DOHH2 (cell line): ENCODE data around the gene CYP17A1.

Experiments used
- H3F3A ChIP-seq: fragments of 200-600 bp; sonication (generic), shearing (Covaris generic); 2 replicates; pipeline ENCODE4 v1.6.0; 2016; ENCODE audit warnings: antibody characterized with exemption, mild to moderate bottlenecking; ENCODE audit not compliant: control insufficient read depth, insufficient read depth
- H3K27ac ChIP-seq: fragments of 200-600 bp; sonication (generic); 2 replicates; pipeline ENCODE4 v1.5.1; 2014; ENCODE audit warnings: low read depth, mild to moderate bottlenecking, low read length, moderate library complexity
- H3K27me3 ChIP-seq: fragments of 200-600 bp; sonication (generic); 2 replicates; pipeline ENCODE4 v1.6.1; 2014; ENCODE audit warnings: mild to moderate bottlenecking, low read length, mixed read lengths; ENCODE audit not compliant: control insufficient read depth
- H3K36me3 ChIP-seq: fragments of 200-600 bp; sonication (generic); 2 replicates; pipeline ENCODE4 v1.6.1; 2014; ENCODE audit warnings: mild to moderate bottlenecking, low read length, moderate library complexity, mixed read lengths; ENCODE audit not compliant: control insufficient read depth
- H3K4me1 ChIP-seq: fragments of 200-600 bp; sonication (generic); 2 replicates; pipeline ENCODE4 v1.6.1; 2014; ENCODE audit warnings: mild to moderate bottlenecking, low read length, mixed read lengths; ENCODE audit not compliant: control insufficient read depth
- H3K4me2 ChIP-seq: fragments of 200-600 bp; sonication (generic); 2 replicates; pipeline ENCODE4 v1.6.0; 2014; ENCODE audit warnings: mild to moderate bottlenecking, low read length, moderate library complexity
- H3K4me3 ChIP-seq: fragments of 200-600 bp; sonication (generic); 2 replicates; pipeline ENCODE4 v1.5.1; 2014; ENCODE audit warnings: mild to moderate bottlenecking, low read length, mixed read lengths
- H3K79me2 ChIP-seq: fragments of 200-600 bp; sonication (generic); 2 replicates; pipeline ENCODE4 v1.6.1; 2014; ENCODE audit warnings: mild to moderate bottlenecking, low read length, mixed read lengths; ENCODE audit not compliant: control insufficient read depth
- H3K9me2 ChIP-seq: fragments of 200-600 bp; sonication (generic); replicated peaks from 2 replicates; pipeline ENCODE4 v1.6.1; 2014; ENCODE audit warnings: mild to moderate bottlenecking, low read length, mixed read lengths; ENCODE audit not compliant: control insufficient read depth
- H3K9me3 ChIP-seq: fragments of 200-600 bp; sonication (generic); 2 replicates; pipeline ENCODE4 v1.6.1; 2014; ENCODE audit warnings: antibody characterized with exemption, low read length, mixed read lengths; ENCODE audit not compliant: control insufficient read depth, insufficient read depth
- H4K20me1 ChIP-seq: fragments of 200-600 bp; sonication (generic); 2 replicates; pipeline ENCODE4 v1.6.0; 2014; ENCODE audit warnings: low read depth, mild to moderate bottlenecking, antibody characterized with exemption, low read length, moderate library complexity; ENCODE audit not compliant: control insufficient read depth, insufficient read depth
- EZH2phosphoT487 ChIP-seq: fragments of 200-600 bp; sonication (generic); IDR thresholded peaks from 2 replicates; pipeline ENCODE4 v1.6.1; 2017; ENCODE audit warnings: borderline replicate concordance, mild to moderate bottlenecking, antibody characterized with exemption, low read length, moderate library complexity, mixed read lengths
- TF ChIP-seq, protein P1 (sequence below): fragments of 200-600 bp; sonication (generic); IDR thresholded peaks from one replicate; pipeline ENCODE4 v1.5.1; 2014; ENCODE audit warnings: antibody characterized with exemption, mild to moderate bottlenecking, low read depth, low read length; ENCODE audit not compliant: poor library complexity, severe bottlenecking

Gene CYP17A1

DNA sequence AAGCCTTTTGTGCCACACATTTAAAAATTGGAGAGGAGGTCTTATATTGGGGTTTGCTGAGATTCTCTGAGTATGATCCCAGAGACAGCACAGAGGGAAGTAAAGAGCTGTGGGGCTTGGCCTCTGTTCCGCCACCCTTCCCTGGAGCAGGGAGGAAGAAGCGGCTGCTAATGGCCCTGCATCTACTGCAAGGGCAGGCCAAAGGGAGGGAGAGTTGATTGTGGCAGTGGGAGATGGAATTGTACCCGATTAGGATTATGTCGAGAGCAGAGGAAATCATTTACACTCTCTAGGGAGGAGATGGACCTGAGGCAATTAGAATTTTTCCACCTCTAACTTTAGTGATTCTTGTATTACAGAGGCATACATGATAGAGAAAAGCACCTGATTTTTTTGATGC lies 28.8 kb downstream of the CYP17A1 start:
- no peak overlapping the region for H3K4me2 ChIP-seq
- no peak overlapping the region for H3K4me3 ChIP-seq
- H4K20me1 ChIP-seq = no peaks in the 10 kb centered on the region
- no peaks in the 10 kb centered on the region for H3K4me1 ChIP-seq
- peaks cover 22% of the 10 kb centered on the region for H3K36me3 ChIP-seq
- no peak for TF ChIP-seq EZH2phosphoT487
- TF ChIP-seq, protein P1, sequence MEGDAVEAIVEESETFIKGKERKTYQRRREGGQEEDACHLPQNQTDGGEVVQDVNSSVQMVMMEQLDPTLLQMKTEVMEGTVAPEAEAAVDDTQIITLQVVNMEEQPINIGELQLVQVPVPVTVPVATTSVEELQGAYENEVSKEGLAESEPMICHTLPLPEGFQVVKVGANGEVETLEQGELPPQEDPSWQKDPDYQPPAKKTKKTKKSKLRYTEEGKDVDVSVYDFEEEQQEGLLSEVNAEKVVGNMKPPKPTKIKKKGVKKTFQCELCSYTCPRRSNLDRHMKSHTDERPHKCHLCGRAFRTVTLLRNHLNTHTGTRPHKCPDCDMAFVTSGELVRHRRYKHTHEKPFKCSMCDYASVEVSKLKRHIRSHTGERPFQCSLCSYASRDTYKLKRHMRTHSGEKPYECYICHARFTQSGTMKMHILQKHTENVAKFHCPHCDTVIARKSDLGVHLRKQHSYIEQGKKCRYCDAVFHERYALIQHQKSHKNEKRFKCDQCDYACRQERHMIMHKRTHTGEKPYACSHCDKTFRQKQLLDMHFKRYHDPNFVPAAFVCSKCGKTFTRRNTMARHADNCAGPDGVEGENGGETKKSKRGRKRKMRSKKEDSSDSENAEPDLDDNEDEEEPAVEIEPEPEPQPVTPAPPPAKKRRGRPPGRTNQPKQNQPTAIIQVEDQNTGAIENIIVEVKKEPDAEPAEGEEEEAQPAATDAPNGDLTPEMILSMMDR = no peak
- no peaks in the 10 kb centered on the region for H3F3A ChIP-seq
- H3K27me3 ChIP-seq = no peaks in the 10 kb centered on the region
- H3K9me3 ChIP-seq = no peaks in the 10 kb centered on the region
- H3K27ac ChIP-seq = no peak overlapping the region
- no peaks in the 10 kb centered on the region for H3K9me2 ChIP-seq
- no peaks in the 10 kb centered on the region for H3K79me2 ChIP-seq

DNA sequence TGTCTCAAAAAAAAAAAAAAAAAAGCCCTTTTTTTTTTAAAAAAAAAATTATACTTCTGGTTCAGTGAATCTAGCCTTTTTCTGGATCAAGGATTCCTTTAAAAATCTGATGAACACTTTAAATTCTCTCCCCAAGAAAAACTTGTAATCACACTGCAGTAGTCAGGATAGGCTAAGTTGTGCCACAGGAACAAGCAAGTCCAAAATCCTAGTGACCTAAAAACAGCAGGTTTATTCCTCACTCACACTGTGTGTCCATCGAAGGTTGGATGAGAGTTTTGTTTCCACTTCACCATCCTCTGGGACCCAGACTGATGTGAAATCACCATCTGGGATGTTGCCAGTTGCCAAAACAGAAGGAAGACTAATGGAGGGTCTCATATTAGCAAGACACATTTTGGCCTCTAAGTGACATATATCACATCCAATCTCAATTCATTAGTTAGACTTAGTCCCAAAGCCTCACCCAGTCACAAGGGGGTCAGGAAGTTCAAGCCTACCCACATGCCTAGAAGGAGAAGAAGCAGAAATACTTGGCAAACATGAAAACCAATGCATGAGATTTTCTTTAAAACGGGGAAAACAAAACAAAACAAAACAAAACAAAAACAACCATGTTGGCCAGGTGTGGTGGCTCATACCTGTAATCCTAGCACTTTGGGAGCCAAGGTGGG lies 32.7 kb downstream of the CYP17A1 start:
- Histone ChIP-seq H3K9me3 (no peaks in the 10 kb centered on the region), H3K4me1 (peaks cover 17% of the 10 kb centered on the region), H3K27ac (no peak overlapping the region), H3K36me3 (peaks cover 13% of the 10 kb centered on the region), H3F3A (peaks cover 3% of the 10 kb centered on the region; the same call in 1 of the 2 replicates), H3K4me3 (no peak overlapping the region), H3K79me2 (no peaks in the 10 kb centered on the region), H3K9me2 (no peaks in the 10 kb centered on the region), H4K20me1 (peaks cover 4% of the 10 kb centered on the region; the same call in 1 of the 2 replicates), H3K27me3 (no peaks in the 10 kb centered on the region), H3K4me2 (no peak overlapping the region)
- TF ChIP-seq EZH2phosphoT487 = no peak

DNA sequence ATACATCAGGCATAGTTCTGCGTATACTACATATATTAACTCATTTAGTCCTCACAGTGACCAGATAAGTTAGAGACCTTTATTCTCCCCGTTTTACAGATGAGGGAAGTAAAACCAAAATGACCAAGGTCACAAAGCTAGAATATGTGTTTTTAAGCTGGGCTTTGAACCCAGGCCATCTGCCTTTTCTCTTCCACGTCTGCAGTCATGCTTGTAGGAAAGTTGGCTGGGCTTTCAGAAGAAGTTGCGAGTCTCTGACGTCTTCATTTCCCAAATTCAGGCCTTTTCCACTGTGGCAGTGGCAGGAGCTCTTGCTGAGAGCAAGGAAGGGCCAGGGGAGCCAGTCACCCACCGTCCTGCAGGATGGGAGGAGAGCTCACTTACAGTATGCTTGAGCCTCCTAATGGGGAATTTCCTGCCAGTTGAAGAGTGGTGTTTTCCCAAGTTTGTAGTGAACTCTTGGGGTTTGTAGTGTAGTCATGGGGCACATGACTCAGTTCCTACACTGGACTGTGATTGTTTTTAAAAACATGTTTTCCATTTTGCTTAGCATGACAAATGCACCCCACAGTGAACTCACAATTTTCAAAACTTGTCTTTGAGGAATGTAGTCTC lies 34.2 kb downstream of the CYP17A1 start:
- peaks cover 17% of the 10 kb centered on the region for H3K4me1 ChIP-seq
- H3K79me2 ChIP-seq = no peaks in the 10 kb centered on the region
- peaks cover 18% of the 10 kb centered on the region for H3K36me3 ChIP-seq
- no peak overlapping the region for H3K4me2 ChIP-seq
- no peaks in the 10 kb centered on the region for H3K9me3 ChIP-seq
- no peaks in the 10 kb centered on the region for H3K9me2 ChIP-seq
- TF ChIP-seq, protein P1 = no peak
- no peak for TF ChIP-seq EZH2phosphoT487
- H3K27me3 ChIP-seq = no peaks in the 10 kb centered on the region
- no peak overlapping the region for H3K27ac ChIP-seq
- H4K20me1 ChIP-seq = peaks cover 4% of the 10 kb centered on the region; the same call in 1 of the 2 replicates
- peaks cover 3% of the 10 kb centered on the region; the same call in 1 of the 2 replicates for H3F3A ChIP-seq
- H3K4me3 ChIP-seq = no peak overlapping the region

DNA sequence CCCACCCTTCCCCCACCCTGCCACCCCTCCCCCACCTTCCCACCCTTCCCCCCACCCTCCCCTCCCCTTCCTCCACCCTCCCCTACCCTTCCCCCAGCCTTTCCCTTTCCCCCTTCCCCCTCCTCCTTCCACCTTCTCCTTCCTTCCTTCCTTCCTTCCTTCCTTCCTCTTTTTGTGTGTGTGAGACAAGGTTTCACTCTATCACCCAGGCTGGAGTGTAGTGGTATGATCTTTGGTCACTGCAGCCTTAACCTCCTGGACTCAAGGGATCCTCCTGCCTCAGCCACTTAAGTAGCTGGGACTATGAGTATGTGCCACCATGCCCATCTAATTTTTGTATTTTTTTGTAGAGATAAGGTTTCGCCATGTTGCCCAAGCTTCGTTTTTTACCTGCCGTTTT lies 35.2 kb downstream of the CYP17A1 start:
- H3K79me2 ChIP-seq = no peaks in the 10 kb centered on the region
- peaks cover 3% of the 10 kb centered on the region; the same call in 1 of the 2 replicates for H3F3A ChIP-seq
- H3K27ac ChIP-seq = no peak overlapping the region
- H3K4me1 ChIP-seq = peaks cover 17% of the 10 kb centered on the region
- peaks cover 21% of the 10 kb centered on the region for H3K36me3 ChIP-seq
- H3K9me3 ChIP-seq = no peaks in the 10 kb centered on the region
- peaks cover 4% of the 10 kb centered on the region; the same call in 1 of the 2 replicates for H4K20me1 ChIP-seq
- H3K4me2 ChIP-seq = no peak overlapping the region
- H3K4me3 ChIP-seq = no peak overlapping the region
- TF ChIP-seq, protein P1 = no peak
- TF ChIP-seq EZH2phosphoT487 = no peak
- no peaks in the 10 kb centered on the region for H3K27me3 ChIP-seq
- H3K9me2 ChIP-seq = no peaks in the 10 kb centered on the region
